Thyroid gland (tissue), 4 donors: ENCODE measurements around the gene NDP. TPM values are rescaled to one million over a fixed set of nuclear protein-coding genes. Genes with fewer than 3 reads are reported as not detected.

Experiments
- DNase-seq, 2 donors: peaks; one replicate each; pipeline ENCODE4 v3.0.0-alpha.2; 2019
- H3K27ac ChIP-seq, 3 donors: fragments of 200-600 bp; sonication (generic); 1 replicate in 2 of 3; 2 replicates in 1 of 3; pipeline ENCODE4 v1.5.1; 2016 to 2019; ENCODE audit warnings: mild to moderate bottlenecking in 1 of 3, moderate library complexity in 1 of 3
- H3K27me3 ChIP-seq: fragments of 200-600 bp; sonication (generic); one replicate; pipeline ENCODE4 v1.5.1; 2019
- H3K36me3 ChIP-seq, 2 donors: fragments of 200-600 bp; sonication (generic); one replicate each; pipeline ENCODE4 v1.5.1; 2016 to 2019
- H3K4me1 ChIP-seq, 2 donors: fragments of 200-600 bp; sonication (generic); one replicate each; pipeline ENCODE4 v1.5.1; 2017 to 2019
- H3K4me3 ChIP-seq, 3 donors: fragments of 200-600 bp; sonication (generic); replicated peaks in 1 of 3; 1 replicate in 2 of 3; 2 replicates in 1 of 3; pipeline ENCODE4 v1.5.1; 2016; ENCODE audit warnings: mild to moderate bottlenecking in 1 of 3
- H3K9me3 ChIP-seq: fragments of 200-600 bp; sonication (generic); one replicate; pipeline ENCODE4 v1.5.1; 2017
- CTCF ChIP-seq, 6 experiments: fragments of 200-600 bp in 3 of 6; fragments of 450-650 bp in 3 of 6; sonication (generic) in 3 of 6; IDR thresholded peaks; one replicate each; pipeline ENCODE4 v1.5.1; 2016 to 2019; ENCODE audit warnings: antibody characterized with exemption in 6 of 6, mild to moderate bottlenecking in 2 of 6, inconsistent platforms in 1 of 6, moderate library complexity in 1 of 6
- POLR2A ChIP-seq, 2 donors: fragments of 450-650 bp; IDR thresholded peaks; one replicate each; pipeline ENCODE4 v1.6.1; 2017; ENCODE audit warnings: antibody characterized with exemption in 2 of 2, mild to moderate bottlenecking in 2 of 2, moderate library complexity in 1 of 2
- WGBS, 2 donors: methylation state at CpG; one replicate each; pipeline ENCODE4 v1.1.5; 2017; 5-methylcytosine and 5-hydroxymethylcytosine counted together
- intact Hi-C: fragments of 100-400 bp; cut with DNase I; formaldehyde crosslinking; loops from one replicate; pipeline ENCODE4 v1.15.1; 2023
- total RNA-seq, 4 donors: library from RNA; depleted of rRNA; stranded (reverse); fragments of >200 nt; gene quantifications; one replicate each; pipeline ENCODE4 v1.2.3, GENCODE V29; 2016

The NDP gene
- total RNA-seq, 4 donors from 2014 or later, result 0.22 to 0.81 TPM; not detected in 2

GRCh38 chrX:43899878-43900815 is 73.0 kb downstream of the NDP start:
- Histone ChIP-seq H3K36me3 (no peaks in the 10 kb centered on the region), H3K9me3 (no peaks in the 10 kb centered on the region), H3K4me1 (no peaks in the 10 kb centered on the region), H3K27ac (no peak overlapping the region), H3K4me3 (no peak overlapping the region), H3K27me3 (no peaks in the 10 kb centered on the region)
- DNase-seq, result no peak
- intact Hi-C loops, result no loop called here
- WGBS, 2 donors, result 89 to 93% methylated on average over 5 of the region's 5 CpGs
- TF ChIP-seq CTCF (IDR thresholded peaks at IDR 0.05) (no peak), POLR2A (IDR thresholded peaks at IDR 0.05) (no peak)

Other genes starting within 250 kb of the NDP start
- 1 to 10 TPM; 1.2 to 9.5 (median 3.4) TPM for gene MAOB, start 90.9 kb downstream of the NDP start, total RNA-seq